ENCODE results near the gene OPRD1.
"Not testable (repeated sequence)": the region's sequence is repeated elsewhere in the genome, so short reads cannot be mapped to it uniquely, and the experiment has no call there.

OPRD1 gene

GRCh38 chr1:28801461-28801860, 10.5 kb upstream of the OPRD1 start:
- no peak for DNase-seq (ENCODE audit: low read depth)

GRCh38 chr1:28803051-28803450, 8.9 kb upstream of the OPRD1 start:
- no peak for DNase-seq (ENCODE audit: low read depth)

- no peak for DNase-seq (ENCODE audit: low read depth)
Observed at GRCh38 chr1:28803662-28804061, 8.3 kb upstream of the OPRD1 start.

GRCh38 chr1:28804071-28804470, 7.9 kb upstream of the OPRD1 start:
- DNase-seq (ENCODE audit: low read depth) = no peak

GRCh38 chr1:28807046-28807445, 4.9 kb upstream of the OPRD1 start:
- DNase-seq (ENCODE audit: low read depth) = no peak

GRCh38 chr1:28807986-28808385, 4.0 kb upstream of the OPRD1 start:
- DNase-seq (ENCODE audit: low read depth) = no peak

GRCh38 chr1:28811369-28811765, 603 bp upstream of the OPRD1 start:
- no peak for DNase-seq (ENCODE audit: low read depth)

- no peak for DNase-seq (ENCODE audit: low read depth)
Observed at GRCh38 chr1:28812669-28813468, 899 bp downstream of the OPRD1 start.

GRCh38 chr1:28813931-28814465, 2.0 kb downstream of the OPRD1 start:
- no peak for DNase-seq (ENCODE audit: low read depth)

- DNase-seq (ENCODE audit: low read depth) = no peak
Observed at GRCh38 chr1:28815533-28816185, 3.7 kb downstream of the OPRD1 start.

- DNase-seq (ENCODE audit: low read depth) = no peak
Observed at GRCh38 chr1:28817133-28817532, 5.2 kb downstream of the OPRD1 start.

GRCh38 chr1:28819020-28819419, 7.0 kb downstream of the OPRD1 start:
- no peak for DNase-seq (ENCODE audit: low read depth)

- no peak for DNase-seq (ENCODE audit: low read depth)
Observed at GRCh38 chr1:28822799-28823198, 10.8 kb downstream of the OPRD1 start.

- not testable (repeated sequence) for DNase-seq (ENCODE audit: low read depth)
Observed at GRCh38 chr1:28824061-28824460, 12.1 kb downstream of the OPRD1 start.

GRCh38 chr1:28828227-28828858, 16.4 kb downstream of the OPRD1 start:
- not testable (repeated sequence) for DNase-seq (ENCODE audit: low read depth)

- no peak for DNase-seq (ENCODE audit: low read depth)
Observed at GRCh38 chr1:28830814-28831213, 18.8 kb downstream of the OPRD1 start.

- DNase-seq (ENCODE audit: low read depth) = no peak
Observed at GRCh38 chr1:28832966-28833365, 21.0 kb downstream of the OPRD1 start.

GRCh38 chr1:28833381-28833780, 21.4 kb downstream of the OPRD1 start:
- DNase-seq (ENCODE audit: low read depth) = no peak

GRCh38 chr1:28835237-28835650, 23.3 kb downstream of the OPRD1 start:
- DNase-seq (ENCODE audit: low read depth) = no peak

GRCh38 chr1:28836421-28836956, 24.5 kb downstream of the OPRD1 start:
- DNase-seq (ENCODE audit: low read depth) = no peak

GRCh38 chr1:28840928-28841544, 29.1 kb downstream of the OPRD1 start:
- no peak for DNase-seq (ENCODE audit: low read depth)

All from stimulated activated CD8-positive, alpha-beta memory T cell treated with anti-CD3 and anti-CD28 coated beads, Interleukin-15, amount 100 ng/mL, for 24 hours (primary cell).